Measurements from ENCODE around the gene GSTM4.
"Not testable (repeated sequence)": the region's sequence is repeated elsewhere in the genome, so short reads cannot be mapped to it uniquely, and the experiment has no call there.

GRCh38 chr1:109695138-109695537 is 39.2 kb downstream of the GSTM4 start:
- TF ChIP-seq, protein P1, sequence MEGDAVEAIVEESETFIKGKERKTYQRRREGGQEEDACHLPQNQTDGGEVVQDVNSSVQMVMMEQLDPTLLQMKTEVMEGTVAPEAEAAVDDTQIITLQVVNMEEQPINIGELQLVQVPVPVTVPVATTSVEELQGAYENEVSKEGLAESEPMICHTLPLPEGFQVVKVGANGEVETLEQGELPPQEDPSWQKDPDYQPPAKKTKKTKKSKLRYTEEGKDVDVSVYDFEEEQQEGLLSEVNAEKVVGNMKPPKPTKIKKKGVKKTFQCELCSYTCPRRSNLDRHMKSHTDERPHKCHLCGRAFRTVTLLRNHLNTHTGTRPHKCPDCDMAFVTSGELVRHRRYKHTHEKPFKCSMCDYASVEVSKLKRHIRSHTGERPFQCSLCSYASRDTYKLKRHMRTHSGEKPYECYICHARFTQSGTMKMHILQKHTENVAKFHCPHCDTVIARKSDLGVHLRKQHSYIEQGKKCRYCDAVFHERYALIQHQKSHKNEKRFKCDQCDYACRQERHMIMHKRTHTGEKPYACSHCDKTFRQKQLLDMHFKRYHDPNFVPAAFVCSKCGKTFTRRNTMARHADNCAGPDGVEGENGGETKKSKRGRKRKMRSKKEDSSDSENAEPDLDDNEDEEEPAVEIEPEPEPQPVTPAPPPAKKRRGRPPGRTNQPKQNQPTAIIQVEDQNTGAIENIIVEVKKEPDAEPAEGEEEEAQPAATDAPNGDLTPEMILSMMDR (conservative IDR thresholded peaks at IDR 0.05; ENCODE audit: low read length): not testable (repeated sequence)
- not testable (repeated sequence) for TF ChIP-seq EZH2phosphoT487 (IDR thresholded peaks at IDR 0.05; ENCODE audit: borderline replicate concordance, low read depth, low read length)
